Neural cell (in vitro differentiated cells): ENCODE measurements around the gene CTNNA2. TPM values are rescaled to one million over a fixed set of nuclear protein-coding genes. Genes with fewer than 3 reads are reported as not detected.

ENCODE experiments used
- H2AFZ ChIP-seq: fragments of 200-600, 300-800 bp; sonication (generic), shearing (Covaris generic); 2 replicates; pipeline ENCODE4 v1.6.0; 2014; ENCODE audit warnings: low read depth, mild to moderate bottlenecking, antibody characterized with exemption, low read length, moderate library complexity
- H3F3A ChIP-seq: fragments of 200-600 bp; shearing (Covaris generic); 2 replicates; pipeline ENCODE4 v1.6.1; 2016; ENCODE audit warnings: mild to moderate bottlenecking, moderate library complexity, mixed read lengths, antibody characterized with exemption, low read length; ENCODE audit not compliant: insufficient read depth, poor library complexity, severe bottlenecking
- H3K27ac ChIP-seq: fragments of 200-600, 300-800 bp; sonication (generic), shearing (Covaris generic); 2 replicates; pipeline ENCODE4 v1.5.1; 2014; ENCODE audit warnings: mild to moderate bottlenecking, low read length, moderate library complexity
- H3K27me3 ChIP-seq: fragments of 300-800, 200-600 bp; sonication (generic), shearing (Covaris generic); 2 replicates; pipeline ENCODE4 v1.6.0; 2014; ENCODE audit warnings: mild to moderate bottlenecking, low read depth, low read length, moderate library complexity; ENCODE audit not compliant: insufficient read depth
- H3K36me3 ChIP-seq: fragments of 300-800, 200-600 bp; sonication (generic), shearing (Covaris generic); 2 replicates; pipeline ENCODE4 v1.5.1; 2014; ENCODE audit warnings: mild to moderate bottlenecking, antibody characterized with exemption, low read length, moderate library complexity; ENCODE audit not compliant: insufficient read depth
- H3K4me2 ChIP-seq: fragments of 300-800, 200-600 bp; sonication (generic), shearing (Covaris generic); 2 replicates; pipeline ENCODE4 v1.6.0; 2014; ENCODE audit warnings: mild to moderate bottlenecking, low read length
- H3K4me3 ChIP-seq: fragments of 300-800, 200-600 bp; sonication (generic), shearing (Covaris generic); 2 replicates; pipeline ENCODE4 v1.5.1; 2014; ENCODE audit warnings: mild to moderate bottlenecking, low read length, moderate library complexity
- H3K79me2 ChIP-seq: fragments of 200-600 bp; shearing (Covaris generic); replicated peaks from 2 replicates; pipeline ENCODE4 v1.6.0; 2014; ENCODE audit warnings: mild to moderate bottlenecking, low read length, moderate library complexity; ENCODE audit not compliant: insufficient read depth
- H3K9ac ChIP-seq: fragments of 300-800, 200-600 bp; sonication (generic), shearing (Covaris generic); 2 replicates; pipeline ENCODE4 v1.6.1; 2016; ENCODE audit warnings: mild to moderate bottlenecking, low read length, mixed read lengths
- H3K9me2 ChIP-seq: fragments of 200-600 bp; shearing (Covaris generic); 2 replicates; pipeline ENCODE4 v1.6.1; 2016; ENCODE audit warnings: mild to moderate bottlenecking, low read length, mixed read lengths; ENCODE audit not compliant: insufficient read depth
- H3K9me3 ChIP-seq: fragments of 200-600, 300-800 bp; sonication (generic), shearing (Covaris generic); 2 replicates; pipeline ENCODE4 v1.6.1; 2016; ENCODE audit warnings: mild to moderate bottlenecking, mixed run types, low read length, moderate library complexity, mixed read lengths
- H4K20me1 ChIP-seq: fragments of 200-600 bp; shearing (Covaris generic); 2 replicates; pipeline ENCODE4 v1.6.1; 2016; ENCODE audit warnings: mild to moderate bottlenecking, mixed run types; ENCODE audit not compliant: insufficient read depth
- CTCF ChIP-seq: fragments of 450-650 bp; IDR thresholded peaks from 2 replicates; pipeline ENCODE4 v1.5.1; 2014; ENCODE audit warnings: antibody characterized with exemption, mild to moderate bottlenecking, moderate library complexity; ENCODE audit not compliant: poor library complexity, severe bottlenecking
- EP300 ChIP-seq: fragments of 450-650 bp; conservative IDR thresholded peaks from 2 replicates; pipeline ENCODE4 v1.6.1; 2014; ENCODE audit warnings: antibody characterized with exemption, mild to moderate bottlenecking, moderate library complexity; ENCODE audit not compliant: poor library complexity, severe bottlenecking
- EZH2 ChIP-seq: fragments of 200-600, 300-800 bp; shearing (Covaris generic), sonication (generic); IDR thresholded peaks from 2 replicates; pipeline ENCODE4 v1.6.1; 2014; ENCODE audit warnings: antibody characterized with exemption, low read length, borderline replicate concordance, mild to moderate bottlenecking; ENCODE audit not compliant: insufficient read depth, poor library complexity, severe bottlenecking
- MXI1 ChIP-seq: fragments of 450-650 bp; conservative IDR thresholded peaks from 2 replicates; pipeline ENCODE4 v1.6.1; 2014; ENCODE audit warnings: antibody characterized with exemption, mild to moderate bottlenecking; ENCODE audit not compliant: poor library complexity, severe bottlenecking
- POLR2AphosphoS5 ChIP-seq: IDR thresholded peaks from 2 replicates; pipeline ENCODE4 v1.6.1; 2012
- RAD21 ChIP-seq: fragments of 450-650 bp; conservative IDR thresholded peaks from 2 replicates; pipeline ENCODE4 v1.6.1; 2014; ENCODE audit warnings: antibody characterized with exemption, mild to moderate bottlenecking, moderate library complexity
- REST ChIP-seq: IDR thresholded peaks from 2 replicates; pipeline ENCODE4 v1.6.1; 2012; ENCODE audit warnings: borderline replicate concordance
- SMC3 ChIP-seq: fragments of 450-650 bp; conservative IDR thresholded peaks from 2 replicates; pipeline ENCODE4 v1.6.1; 2014; ENCODE audit warnings: antibody characterized with exemption, mild to moderate bottlenecking, moderate library complexity; ENCODE audit not compliant: poor library complexity
- TAF1 ChIP-seq: IDR thresholded peaks from 2 replicates; pipeline ENCODE4 v1.6.1; 2012; ENCODE audit warnings: low read depth
- polyA plus RNA-seq: library from polyadenylated mRNA; depleted of rRNA; stranded (reverse); fragments of >200 nt; gene quantifications from 2 replicates; pipeline ENCODE4 v1.2.3, GENCODE V29; 2014

Gene CTNNA2
- polyA plus RNA-seq, 1 donor from 2014 or later, result 194 TPM

- Histone ChIP-seq H3K9ac (no peak overlapping the region), H2AFZ (no peak overlapping the region), H3K79me2 (no peaks in the 10 kb centered on the region), H3K4me2 (no peak overlapping the region), H3F3A (no peaks in the 10 kb centered on the region), H3K9me2 (no peaks in the 10 kb centered on the region), H3K9me3 (no peaks in the 10 kb centered on the region), H4K20me1 (no peaks in the 10 kb centered on the region), H3K27ac (no peak overlapping the region), H3K27me3 (no peaks in the 10 kb centered on the region), H3K36me3 (no peaks in the 10 kb centered on the region), H3K4me3 (no peak overlapping the region)
- TF ChIP-seq MXI1, result no peak
- TF ChIP-seq TAF1, result no peak
- no peak for TF ChIP-seq REST
- TF ChIP-seq EZH2, result no peak
- no peak for TF ChIP-seq SMC3
Observed at GRCh38 chr2:80154231-80154915, 641.5 kb downstream of the CTNNA2 start.

GRCh38 chr2:80164375-80164774 lies 651.5 kb downstream of the CTNNA2 start:
- no peaks in the 10 kb centered on the region for H3F3A ChIP-seq
- H3K27me3 ChIP-seq, result no peaks in the 10 kb centered on the region
- no peak overlapping the region for H3K4me2 ChIP-seq
- no peak overlapping the region for H2AFZ ChIP-seq
- no peak overlapping the region for H3K9ac ChIP-seq
- H3K27ac ChIP-seq, result no peak overlapping the region
- H3K79me2 ChIP-seq, result no peaks in the 10 kb centered on the region
- H3K9me3 ChIP-seq, result no peaks in the 10 kb centered on the region
- H3K9me2 ChIP-seq, result no peaks in the 10 kb centered on the region
- no peak for TF ChIP-seq TAF1
- no peak for TF ChIP-seq POLR2AphosphoS5
- no peaks in the 10 kb centered on the region for H3K36me3 ChIP-seq
- no peak overlapping the region for H3K4me3 ChIP-seq
- no peaks in the 10 kb centered on the region for H4K20me1 ChIP-seq

- no peak overlapping the region for H3K27ac ChIP-seq
- no peaks in the 10 kb centered on the region for H3K9me3 ChIP-seq
- TF ChIP-seq CTCF, result no peak
- no peak for TF ChIP-seq REST
- TF ChIP-seq EZH2, result no peak
- TF ChIP-seq RAD21, result no peak
- no peak for TF ChIP-seq MXI1
- no peak for TF ChIP-seq TAF1
- TF ChIP-seq POLR2AphosphoS5, result no peak
- TF ChIP-seq SMC3, result no peak
- TF ChIP-seq EP300, result no peak
- no peaks in the 10 kb centered on the region for H4K20me1 ChIP-seq
- no peaks in the 10 kb centered on the region for H3K36me3 ChIP-seq
- no peak overlapping the region for H3K9ac ChIP-seq
- H3K27me3 ChIP-seq, result no peaks in the 10 kb centered on the region
- no peaks in the 10 kb centered on the region for H3K79me2 ChIP-seq
- no peaks in the 10 kb centered on the region for H3K9me2 ChIP-seq
- H3K4me2 ChIP-seq, result no peak overlapping the region
- H2AFZ ChIP-seq, result no peak overlapping the region
- no peak overlapping the region for H3K4me3 ChIP-seq
- no peaks in the 10 kb centered on the region for H3F3A ChIP-seq
Observed at GRCh38 chr2:80166483-80167171, 653.8 kb downstream of the CTNNA2 start.
